SU-DHL-6 (cell line): ENCODE results near the gene SLC9A5.

Source experiments
- CTCF ChIP-seq: fragments of 200-600 bp; sonication (generic); IDR thresholded peaks from one replicate; pipeline ENCODE4 v1.5.1; 2017; ENCODE audit warnings: antibody characterized with exemption, mild to moderate bottlenecking, low read length, moderate library complexity; ENCODE audit not compliant: insufficient read depth, poor library complexity, severe bottlenecking
- EZH2phosphoT487 ChIP-seq: fragments of 200-600 bp; sonication (generic), shearing (Covaris generic); conservative IDR thresholded peaks from 2 replicates; pipeline ENCODE4 v1.6.1; 2018; ENCODE audit warnings: mild to moderate bottlenecking, antibody characterized with exemption, low read length, moderate library complexity, mixed read lengths

GRCh38 chr16:67291461-67291860 is 42.7 kb downstream of the SLC9A5 start:
- no peak for TF ChIP-seq CTCF
- TF ChIP-seq EZH2phosphoT487, result no peak
